Endothelial cell (in vitro differentiated cells): ENCODE data around the gene ATP13A2. TPM values are rescaled to one million over a fixed set of nuclear protein-coding genes. Genes with fewer than 3 reads are reported as not detected.
A peak's percentile ranks its signal among the peaks of the same experiment; 100 is the strongest.

Source experiments
- DNase-seq: peaks from one replicate; pipeline ENCODE4 v3.0.0; 2021; ENCODE audit warnings: low spot score
- H3K27ac Mint-ChIP-seq: one replicate; pipeline ENCODE4 v1.8.0; 2021; ENCODE audit warnings: mixed read lengths, inconsistent platforms; ENCODE audit not compliant: unreplicated experiment
- H3K27me3 Mint-ChIP-seq: one replicate; pipeline ENCODE4 v1.8.0; 2021; ENCODE audit warnings: mild to moderate bottlenecking, moderate library complexity, mixed read lengths, inconsistent platforms; ENCODE audit not compliant: unreplicated experiment
- H3K36me3 Mint-ChIP-seq: one replicate; pipeline ENCODE4 v1.8.0; 2021; ENCODE audit warnings: mild to moderate bottlenecking, low read depth, mixed read lengths, inconsistent platforms; ENCODE audit not compliant: unreplicated experiment
- H3K4me1 Mint-ChIP-seq: one replicate; pipeline ENCODE4 v1.8.0; 2021; ENCODE audit warnings: mild to moderate bottlenecking, mixed read lengths, inconsistent platforms; ENCODE audit not compliant: unreplicated experiment
- H3K4me3 Mint-ChIP-seq: one replicate; pipeline ENCODE4 v1.8.0; 2021; ENCODE audit warnings: mild to moderate bottlenecking, mixed read lengths, inconsistent platforms; ENCODE audit not compliant: unreplicated experiment
- H3K9me3 Mint-ChIP-seq: one replicate; pipeline ENCODE4 v1.8.0; 2021; ENCODE audit warnings: mixed read lengths, inconsistent platforms; ENCODE audit not compliant: unreplicated experiment
- total RNA-seq: library from RNA; stranded (reverse); fragmentation: NEBNext Ultra II Directional; extraction: Animal tissue kit (Norgen Biotek cat#: 25700); gene quantifications from one replicate; pipeline ENCODE4 v1.2.1, GENCODE V29; 2021; ENCODE audit not compliant: unreplicated experiment
- TF ChIP-seq, protein P1 (sequence below): fragments of 200-600 bp; sonication (generic); IDR thresholded peaks from one replicate; pipeline ENCODE4 v1.5.0; 2021; ENCODE audit warnings: antibody characterized with exemption; ENCODE audit not compliant: unreplicated experiment

The ATP13A2 gene
- total RNA-seq, 1 donor from 2014 or later: 55.6 TPM

DNA sequence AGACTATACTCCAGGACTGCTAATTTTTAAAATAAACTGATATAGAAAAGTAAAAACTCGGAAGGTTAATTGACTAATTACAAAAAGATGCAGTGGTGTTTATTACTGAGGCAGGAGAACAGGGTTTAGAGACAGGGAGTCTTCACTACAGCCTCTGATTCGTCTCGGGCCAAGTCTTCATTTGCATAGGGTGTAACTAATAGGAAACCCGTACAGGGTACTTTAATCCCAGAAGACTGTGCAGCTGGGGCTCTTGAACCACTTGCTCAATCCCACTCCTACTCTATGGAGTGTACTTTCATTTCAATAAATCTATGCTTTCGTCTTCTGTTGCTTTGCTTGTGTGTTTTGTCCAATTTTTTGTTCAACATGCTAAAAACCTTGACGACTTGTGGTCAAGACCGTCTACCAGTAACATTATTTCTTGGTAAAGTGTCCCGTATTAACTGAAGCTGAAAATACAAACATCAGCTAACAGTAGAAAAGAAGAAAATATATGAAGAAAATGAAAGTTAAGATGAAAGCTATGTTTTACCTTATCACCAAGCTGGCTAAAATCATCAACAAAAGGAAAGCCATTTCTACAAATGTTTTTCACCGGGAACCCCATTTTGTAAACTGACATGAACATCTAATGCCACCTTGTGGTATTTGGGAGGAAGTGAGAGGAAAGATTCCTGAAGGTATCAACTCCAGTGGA is 34.1 kb upstream of the ATP13A2 start:
- Mint-ChIP-seq H3K9me3 (no peaks in the 10 kb centered on the region), H3K4me3 (no peak overlapping the region), H3K27me3 (peaks cover 2% of the 10 kb centered on the region), H3K4me1 (no peaks in the 10 kb centered on the region), H3K27ac (no peak overlapping the region), H3K36me3 (peaks cover 4% of the 10 kb centered on the region)
- no peak for DNase-seq
- TF ChIP-seq, protein P1, sequence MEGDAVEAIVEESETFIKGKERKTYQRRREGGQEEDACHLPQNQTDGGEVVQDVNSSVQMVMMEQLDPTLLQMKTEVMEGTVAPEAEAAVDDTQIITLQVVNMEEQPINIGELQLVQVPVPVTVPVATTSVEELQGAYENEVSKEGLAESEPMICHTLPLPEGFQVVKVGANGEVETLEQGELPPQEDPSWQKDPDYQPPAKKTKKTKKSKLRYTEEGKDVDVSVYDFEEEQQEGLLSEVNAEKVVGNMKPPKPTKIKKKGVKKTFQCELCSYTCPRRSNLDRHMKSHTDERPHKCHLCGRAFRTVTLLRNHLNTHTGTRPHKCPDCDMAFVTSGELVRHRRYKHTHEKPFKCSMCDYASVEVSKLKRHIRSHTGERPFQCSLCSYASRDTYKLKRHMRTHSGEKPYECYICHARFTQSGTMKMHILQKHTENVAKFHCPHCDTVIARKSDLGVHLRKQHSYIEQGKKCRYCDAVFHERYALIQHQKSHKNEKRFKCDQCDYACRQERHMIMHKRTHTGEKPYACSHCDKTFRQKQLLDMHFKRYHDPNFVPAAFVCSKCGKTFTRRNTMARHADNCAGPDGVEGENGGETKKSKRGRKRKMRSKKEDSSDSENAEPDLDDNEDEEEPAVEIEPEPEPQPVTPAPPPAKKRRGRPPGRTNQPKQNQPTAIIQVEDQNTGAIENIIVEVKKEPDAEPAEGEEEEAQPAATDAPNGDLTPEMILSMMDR: peak; percentile 50

DNA sequence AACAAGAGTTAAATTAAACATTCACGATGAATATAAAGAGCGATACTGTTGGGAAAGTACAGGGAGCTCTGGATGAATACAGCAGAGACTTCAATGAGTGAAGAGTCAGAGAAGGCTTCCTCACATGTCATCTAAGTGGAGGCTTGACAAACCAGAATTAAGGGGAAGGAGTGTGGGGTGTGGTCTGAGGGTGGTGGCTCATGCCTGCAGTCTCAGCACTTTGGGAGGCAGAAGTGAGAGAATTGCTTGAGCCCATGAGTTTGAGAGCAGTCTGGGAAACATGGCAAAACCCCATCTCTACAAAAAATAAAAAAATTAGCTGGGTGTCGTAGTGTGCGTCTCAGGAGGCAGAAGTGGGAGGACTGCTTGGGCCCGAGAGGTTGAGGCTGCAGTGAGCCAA is 33.4 kb upstream of the ATP13A2 start:
- Mint-ChIP-seq H3K27me3 (peaks cover 2% of the 10 kb centered on the region), H3K36me3 (peaks cover 4% of the 10 kb centered on the region), H3K9me3 (no peaks in the 10 kb centered on the region), H3K4me1 (no peaks in the 10 kb centered on the region), H3K4me3 (no peak overlapping the region), H3K27ac (no peak overlapping the region)
- no peak for DNase-seq
- TF ChIP-seq, protein P1: no peak

DNA sequence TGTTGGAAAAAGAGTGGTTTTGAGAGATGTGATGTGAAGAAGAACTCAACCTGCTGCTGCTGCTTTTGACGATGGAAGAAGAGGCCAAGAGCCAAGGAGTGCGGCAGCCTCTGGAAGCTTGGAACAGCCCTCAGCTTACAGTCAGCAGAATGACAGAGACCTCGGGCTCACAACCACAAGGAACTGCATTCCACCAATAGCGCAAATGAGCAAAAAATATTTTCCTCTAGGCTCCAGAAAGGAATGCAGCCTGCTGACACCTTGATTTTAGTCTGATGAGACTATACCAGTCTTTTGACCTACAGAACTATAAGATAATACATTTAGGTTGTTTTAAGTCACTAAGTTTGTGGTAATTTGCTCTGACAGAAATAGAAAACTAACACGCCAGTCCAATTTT is 31.9 kb upstream of the ATP13A2 start:
- no peaks in the 10 kb centered on the region for H3K4me1 Mint-ChIP-seq
- TF ChIP-seq, protein P1: no peak
- no peak for DNase-seq
- no peak overlapping the region for H3K27ac Mint-ChIP-seq
- peaks cover 4% of the 10 kb centered on the region for H3K36me3 Mint-ChIP-seq
- no peaks in the 10 kb centered on the region for H3K9me3 Mint-ChIP-seq
- H3K27me3 Mint-ChIP-seq: peaks cover 2% of the 10 kb centered on the region
- no peak overlapping the region for H3K4me3 Mint-ChIP-seq

- DNase-seq: no peak
- TF ChIP-seq, protein P1: no peak
- Mint-ChIP-seq H3K36me3 (peaks cover 4% of the 10 kb centered on the region), H3K27me3 (peaks cover 2% of the 10 kb centered on the region), H3K27ac (no peak overlapping the region), H3K9me3 (no peaks in the 10 kb centered on the region), H3K4me3 (no peak overlapping the region), H3K4me1 (no peaks in the 10 kb centered on the region)
These were observed 28.4 kb upstream of the ATP13A2 start for GRCh38 chr1:17040135-17040534.

DNA sequence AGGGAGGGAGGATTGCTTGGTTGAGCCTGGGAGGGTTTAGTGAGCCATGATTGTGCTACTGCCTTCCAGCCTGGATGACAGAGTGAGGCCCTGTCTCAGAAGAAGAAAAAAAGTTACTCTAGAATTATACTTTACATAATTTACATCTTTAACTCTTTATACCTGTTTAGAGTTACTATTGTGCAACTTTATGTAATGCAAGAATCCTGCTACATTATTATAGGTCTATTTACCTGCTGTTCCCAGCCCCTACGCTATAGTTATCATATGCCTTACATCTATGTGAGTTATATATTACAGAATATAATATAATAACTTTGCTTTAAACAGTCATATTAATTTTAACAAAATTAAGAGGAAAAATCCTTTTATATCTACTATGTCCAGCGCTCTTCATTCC is 27.8 kb upstream of the ATP13A2 start:
- no peaks in the 10 kb centered on the region for H3K9me3 Mint-ChIP-seq
- H3K27me3 Mint-ChIP-seq: peaks cover 2% of the 10 kb centered on the region
- peaks cover 4% of the 10 kb centered on the region for H3K36me3 Mint-ChIP-seq
- DNase-seq: no peak
- TF ChIP-seq, protein P1: no peak
- no peak overlapping the region for H3K4me3 Mint-ChIP-seq
- no peak overlapping the region for H3K27ac Mint-ChIP-seq
- H3K4me1 Mint-ChIP-seq: no peaks in the 10 kb centered on the region
